ENCODE measurements around the gene LGALS7B.
"Not testable (repeated sequence)": the region's sequence is repeated elsewhere in the genome, so short reads cannot be mapped to it uniquely, and the experiment has no call there.

LGALS7B gene

DNA sequence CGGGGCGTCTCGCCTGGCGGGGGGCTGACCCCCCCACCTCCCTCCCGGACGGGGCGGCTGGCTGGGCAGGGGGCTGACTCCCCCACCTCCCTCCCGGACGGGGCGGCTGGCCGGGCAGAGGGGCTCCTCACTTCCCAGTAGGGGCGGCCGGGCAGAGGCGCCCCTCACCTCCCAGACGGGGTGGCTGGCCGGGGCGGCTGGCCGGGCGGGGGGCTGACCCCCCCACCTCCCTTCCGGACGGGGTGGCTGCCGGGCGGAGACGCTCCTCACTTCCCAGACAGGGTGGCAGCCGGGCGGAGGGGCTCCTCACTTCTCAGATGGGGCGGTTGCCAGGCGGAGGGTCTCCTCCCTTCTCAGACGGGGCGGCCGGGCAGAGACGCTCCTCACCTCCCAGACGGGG, 8.8 kb downstream of the LGALS7B start:
- DNase-seq = not testable (repeated sequence)

DNA sequence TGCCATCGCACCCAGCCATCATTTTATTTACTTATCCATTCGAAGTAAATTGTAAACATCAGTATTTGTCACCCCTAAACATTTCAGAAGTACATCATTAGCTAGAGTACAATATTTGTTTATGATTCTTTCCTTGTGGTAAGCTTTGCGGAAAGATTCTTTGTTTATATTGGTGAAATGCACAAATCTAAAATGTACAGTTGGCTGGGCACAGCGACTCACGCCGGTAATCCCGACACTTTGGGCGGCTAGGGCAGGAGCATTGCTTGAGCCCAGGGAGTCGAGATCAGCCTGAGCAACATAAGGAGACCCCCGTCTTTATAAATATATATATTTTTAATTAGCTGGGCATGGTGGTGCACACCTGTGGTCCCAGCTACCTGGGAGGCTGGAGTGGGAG, 10.1 kb downstream of the LGALS7B start:
- DNase-seq = no peak

DNA sequence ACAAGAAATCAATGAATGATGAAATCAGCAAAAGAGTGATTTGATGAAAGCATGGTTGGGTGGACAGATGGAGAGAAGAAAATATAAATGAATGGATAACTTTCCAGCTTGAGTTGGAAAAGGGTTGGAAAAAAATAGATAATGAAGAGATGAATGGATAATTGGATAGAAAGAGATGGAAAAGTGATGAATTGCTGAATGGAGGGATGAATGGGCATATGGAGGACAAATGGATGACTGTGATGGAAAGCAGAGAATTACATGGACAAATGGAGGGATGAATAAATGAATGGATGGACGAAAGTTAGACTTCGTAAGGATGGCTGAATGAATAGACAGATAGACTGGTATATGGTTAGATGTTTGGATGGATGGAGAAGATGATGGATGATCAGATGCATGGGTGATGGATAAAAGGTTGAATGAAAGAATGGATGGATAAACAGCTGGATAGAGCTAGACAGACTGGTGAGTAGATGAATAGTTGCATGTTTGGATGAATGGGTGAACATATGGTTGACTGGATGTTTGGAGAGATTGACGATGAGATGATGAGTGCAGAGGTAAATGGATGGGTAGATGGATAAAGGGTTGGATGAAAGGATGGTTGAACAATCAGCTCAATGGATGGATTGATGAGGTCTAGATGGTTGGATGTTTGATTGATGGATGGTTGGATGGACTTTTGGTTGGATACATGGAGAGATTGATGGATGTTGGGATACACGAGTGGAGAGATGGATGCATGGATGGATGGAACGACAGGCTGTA, 11.8 kb downstream of the LGALS7B start:
- DNase-seq = no peak

DNA sequence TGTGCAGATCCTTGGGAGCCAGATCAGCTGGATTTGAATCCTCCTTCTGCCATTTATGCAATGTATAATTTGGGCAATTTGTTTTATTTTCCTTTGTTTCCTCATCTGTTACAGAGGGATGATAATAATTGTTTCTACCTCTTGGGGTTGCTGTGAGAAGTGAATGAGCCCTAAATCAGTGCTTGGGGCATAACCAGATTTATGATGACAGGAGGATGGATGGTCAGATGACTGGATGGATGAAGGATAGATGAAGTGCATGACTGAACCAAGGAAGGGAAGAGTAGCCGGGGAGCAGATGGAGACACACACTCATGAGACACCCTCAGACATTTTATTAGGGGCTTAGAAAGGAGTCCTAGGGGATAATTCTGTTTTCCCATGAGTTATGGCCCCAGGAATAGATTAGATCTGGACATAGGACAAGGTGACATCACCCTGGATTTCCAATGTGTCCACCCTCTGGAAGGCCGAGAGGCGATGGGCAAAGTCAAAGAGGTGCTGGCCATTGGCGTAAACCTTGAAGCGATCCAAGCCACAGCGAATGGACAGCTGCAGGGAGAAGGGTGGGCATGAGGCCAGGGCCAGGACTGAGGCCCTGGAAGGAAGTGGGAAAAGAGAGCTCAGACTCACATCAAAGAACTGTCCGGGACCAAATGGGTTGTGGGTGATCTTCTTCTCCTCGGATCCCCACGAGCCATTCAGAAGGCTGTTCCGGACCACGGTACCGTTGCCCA, 12.5 kb downstream of the LGALS7B start:
- DNase-seq = no peak

DNA sequence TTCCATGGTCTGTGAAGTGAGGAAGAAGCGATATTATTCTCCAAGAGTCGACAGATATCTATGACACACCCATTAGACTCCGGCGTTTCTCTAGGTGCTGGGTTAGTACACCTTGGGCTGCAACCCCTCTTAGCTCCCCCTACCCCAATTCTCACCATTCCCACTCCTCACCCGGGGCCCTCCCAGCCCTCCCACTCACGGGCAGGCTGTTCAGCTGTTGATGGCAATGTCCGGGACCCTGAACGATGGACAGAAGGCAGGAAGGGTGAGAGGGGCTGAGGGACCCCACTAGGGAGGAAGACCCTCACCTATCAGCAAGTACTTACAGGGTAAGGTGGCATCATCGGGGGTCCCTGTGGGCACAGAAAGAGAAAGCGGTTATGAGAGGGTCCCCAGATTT, 14.5 kb downstream of the LGALS7B start:
- DNase-seq = no peak

DNA sequence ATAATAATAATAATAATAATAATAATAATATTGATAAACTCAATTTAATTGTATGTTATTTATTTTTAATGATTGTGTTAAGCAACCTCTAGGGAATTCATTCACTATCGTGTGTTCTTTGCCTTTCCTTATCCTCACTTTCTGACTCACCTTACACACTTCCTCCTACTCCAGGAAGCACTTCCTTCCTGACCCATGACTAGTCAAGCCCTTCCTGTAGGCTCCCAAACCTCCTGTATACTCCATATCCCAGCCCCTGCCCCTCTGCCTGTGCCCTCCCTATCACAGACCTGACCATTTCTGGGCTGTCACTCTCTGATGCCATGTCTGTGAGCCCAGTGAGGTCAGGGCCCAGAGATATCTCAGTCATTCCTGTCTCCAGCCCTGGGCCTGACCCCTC, 16.2 kb downstream of the LGALS7B start:
- no peak for DNase-seq

DNA sequence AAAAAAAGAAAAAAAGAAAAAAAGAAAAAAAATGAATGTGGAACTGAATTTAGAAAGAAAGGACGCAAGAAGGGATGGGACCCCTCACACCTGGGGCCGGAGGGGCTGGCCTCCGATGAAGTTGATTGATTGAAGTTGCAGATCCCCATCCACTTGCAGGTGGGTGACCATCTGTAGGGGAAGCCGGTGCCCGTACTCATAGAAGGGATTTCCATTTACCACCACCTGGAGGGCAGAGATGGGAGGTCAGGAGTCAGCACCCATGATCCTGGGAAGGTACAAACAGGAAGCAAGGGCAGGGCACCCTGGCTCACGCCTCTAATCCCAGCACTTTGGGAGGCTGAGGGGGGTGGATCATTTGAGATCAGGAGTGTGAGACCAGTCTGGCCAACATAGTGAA, 17.4 kb downstream of the LGALS7B start:
- no peak for DNase-seq

DNA sequence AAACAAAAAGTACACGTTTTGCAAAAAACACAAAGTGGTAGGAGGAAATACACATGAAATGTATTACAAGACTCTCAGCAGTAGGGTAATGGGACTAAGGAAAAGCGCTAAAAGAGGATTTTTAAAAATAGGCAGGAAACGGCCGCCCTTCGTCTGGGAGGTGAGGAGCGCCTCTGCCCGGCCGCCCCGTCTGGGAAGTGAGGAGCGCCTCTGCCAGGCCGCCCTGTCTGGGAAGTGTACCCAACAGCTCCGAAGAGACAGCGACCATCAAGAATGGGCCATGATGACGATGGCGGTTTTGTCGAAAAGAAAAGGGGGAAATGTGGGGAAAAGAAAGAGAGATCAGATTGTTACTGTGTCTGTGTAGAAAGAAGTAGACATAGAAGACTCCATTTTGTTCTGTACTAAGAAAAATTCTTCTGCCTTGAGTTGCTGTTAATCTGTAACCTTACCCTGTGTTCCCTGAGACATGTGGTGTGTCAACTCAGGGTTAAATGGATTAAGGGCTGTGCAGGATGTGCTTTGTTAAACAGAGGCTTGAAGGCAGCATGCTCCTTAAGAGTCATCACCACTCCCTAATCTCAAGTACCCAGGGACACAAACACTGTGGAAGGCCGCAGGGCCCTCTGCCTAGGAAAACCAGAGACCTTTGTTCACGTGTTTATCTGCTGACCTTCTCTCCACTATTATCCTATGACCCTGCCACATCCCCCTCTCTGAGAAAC, 18.5 kb downstream of the LGALS7B start:
- not testable (repeated sequence) for DNase-seq

DNA sequence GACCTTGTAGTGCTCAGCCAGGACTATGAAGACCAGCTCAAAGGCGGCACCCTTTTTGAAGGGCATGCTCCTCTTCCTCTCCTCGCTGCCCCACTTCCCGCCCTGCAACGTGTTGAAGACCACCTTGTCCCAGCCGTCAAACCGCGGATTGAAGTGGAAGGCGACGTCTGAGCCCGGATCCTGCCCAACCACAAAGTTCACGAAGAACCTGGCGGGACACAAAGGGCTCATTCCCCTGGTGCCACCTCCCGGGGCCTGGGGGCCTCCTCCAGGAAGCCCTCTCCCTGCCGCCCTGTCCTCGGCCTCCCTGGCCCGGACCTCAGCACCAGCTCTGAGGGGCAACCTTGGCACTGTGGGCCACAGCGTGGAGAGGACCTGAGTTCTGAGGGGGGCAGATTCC, 19.7 kb downstream of the LGALS7B start:
- no peak for DNase-seq

DNA sequence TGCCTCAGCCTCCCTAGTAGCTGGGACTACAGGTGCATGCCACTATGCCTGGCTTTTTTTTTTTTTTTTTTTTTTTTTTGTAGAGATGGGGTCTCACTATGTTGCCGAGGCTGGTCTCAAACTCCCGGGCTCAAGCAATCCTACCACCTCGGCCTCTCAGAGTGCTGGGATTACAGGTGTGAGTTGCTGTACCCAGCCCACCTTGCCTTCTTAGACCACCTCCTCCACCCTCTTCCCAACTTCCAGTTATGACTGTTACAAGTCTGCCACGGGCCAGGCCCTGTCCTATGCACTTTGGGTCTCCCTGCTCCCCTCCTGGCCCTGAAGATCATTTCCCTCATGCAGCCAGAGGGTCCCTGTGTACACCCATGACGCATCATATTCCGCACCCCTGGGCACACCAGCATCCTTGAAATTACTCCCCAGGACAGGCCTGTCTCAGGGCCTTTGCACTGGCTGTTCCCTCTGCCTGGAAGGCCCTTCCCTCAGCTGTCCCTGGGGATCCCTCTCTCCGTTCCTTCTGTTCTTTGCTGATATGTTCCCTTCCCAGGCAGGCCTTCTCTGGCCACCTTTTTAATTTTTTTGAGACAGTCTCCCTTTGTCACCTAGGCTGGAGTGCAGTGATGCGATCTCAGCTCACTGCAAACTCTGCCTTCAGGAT, 20.7 kb downstream of the LGALS7B start:
- no peak for DNase-seq

DNA sequence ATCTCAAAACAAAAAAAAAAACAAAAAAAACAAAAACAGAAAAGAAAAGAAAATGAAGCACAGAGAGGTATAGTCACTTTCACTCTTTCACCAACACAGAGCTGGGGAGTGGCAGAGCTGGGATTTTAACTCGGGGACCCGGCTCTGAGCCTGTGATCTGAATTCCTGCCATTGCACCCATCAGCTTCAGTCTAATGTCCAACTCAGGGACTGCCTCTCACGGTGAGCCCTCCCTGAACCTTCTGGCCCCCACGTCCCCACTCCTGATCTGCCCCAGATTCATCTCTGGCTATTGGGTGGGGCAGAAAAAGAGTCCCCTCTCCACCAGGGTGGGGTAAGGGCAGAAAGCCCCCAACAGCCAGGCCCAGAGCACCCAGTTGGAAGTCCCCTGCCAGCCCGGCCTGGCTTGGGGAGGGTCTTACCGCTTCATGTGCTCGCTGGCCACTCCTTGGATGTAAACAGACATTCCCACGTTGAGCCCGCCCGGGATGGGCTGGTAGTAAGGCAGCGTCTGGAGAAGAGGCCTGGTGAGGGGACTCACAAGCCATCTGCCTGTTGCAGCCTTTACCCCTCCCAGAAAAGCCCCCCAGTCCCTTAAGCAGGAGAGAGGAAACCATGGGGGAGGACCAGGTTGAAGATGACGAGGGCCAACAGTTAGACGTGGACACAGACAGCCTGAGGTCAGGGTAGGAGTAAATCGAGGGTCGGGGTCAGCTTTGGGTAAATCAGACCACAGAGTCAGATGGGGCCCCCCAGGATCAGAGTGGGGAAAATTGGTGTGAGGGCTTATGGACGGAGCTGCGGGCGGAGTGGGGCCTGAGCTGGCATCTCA, 23.2 kb downstream of the LGALS7B start:
- DNase-seq = no peak

DNA sequence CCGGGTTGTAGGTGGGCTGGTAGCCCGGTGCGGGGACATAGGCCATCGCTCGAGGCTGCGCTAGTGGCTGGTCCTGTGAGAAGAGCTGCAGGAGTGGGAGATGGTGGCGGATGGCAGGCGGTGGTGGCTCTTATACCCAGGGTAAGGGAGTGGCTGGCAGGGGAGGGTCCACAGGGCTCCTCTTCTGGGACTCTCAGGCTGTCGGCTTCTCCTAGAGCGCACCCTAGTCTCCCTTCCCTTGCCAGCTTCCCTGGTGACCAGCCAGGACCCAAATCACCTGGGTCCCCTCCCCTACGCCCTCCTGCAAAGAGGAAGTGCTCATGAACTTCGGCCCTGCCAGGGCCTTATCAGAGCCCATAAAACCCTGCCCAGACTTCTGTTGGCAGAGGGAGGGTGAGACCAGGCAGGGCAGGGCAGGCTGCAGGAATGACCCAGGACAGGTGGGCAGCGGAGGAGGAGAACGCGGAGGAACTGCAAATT, 23.9 kb downstream of the LGALS7B start, which contains the start of gene LGALS4:
TSS of gene LGALS4 (minus strand) at position 105 of the 480 bp plus-strand sequence. CDS start at position 46, 59 bp downstream.
- no peak for DNase-seq

DNA sequence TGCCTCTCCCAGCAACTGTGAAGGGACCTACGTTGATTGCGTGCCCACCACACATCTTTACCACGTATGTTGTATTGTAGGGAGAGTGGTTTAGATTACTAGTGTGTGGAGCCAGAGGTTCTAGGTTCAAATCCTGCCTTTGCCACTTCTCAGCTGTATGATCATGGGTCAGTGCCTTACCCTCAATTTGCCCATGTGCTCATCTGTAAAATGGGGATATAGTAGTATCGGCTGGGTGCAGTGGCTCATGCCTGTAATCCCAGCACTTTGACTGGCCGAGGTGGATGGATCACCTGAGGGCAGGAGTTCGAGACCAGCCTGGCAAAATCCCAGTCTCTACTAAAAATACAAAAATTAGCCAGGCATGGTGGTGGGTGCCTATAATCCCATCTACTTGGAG, 24.3 kb downstream of the LGALS7B start:
- DNase-seq = no peak

DNA sequence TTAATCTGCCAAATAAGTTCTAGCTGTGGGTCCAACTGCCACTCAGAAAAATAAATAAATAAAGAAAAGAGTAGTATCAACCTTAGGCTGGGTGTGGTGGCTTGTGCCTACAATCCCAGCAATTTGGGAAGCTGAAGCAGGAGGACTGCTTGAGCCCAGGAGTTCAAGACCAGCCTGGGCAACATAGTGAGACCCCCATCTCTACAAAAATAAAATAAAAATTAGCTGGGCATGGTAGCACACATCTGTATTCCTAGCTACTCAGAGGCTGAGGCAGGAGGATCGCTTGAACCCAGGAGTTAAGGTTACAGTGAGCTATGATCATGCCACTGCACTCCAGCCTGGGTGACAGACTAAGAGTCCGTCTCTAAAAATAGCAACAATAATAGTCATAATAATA, 24.9 kb downstream of the LGALS7B start:
- DNase-seq = not testable (repeated sequence)

DNA sequence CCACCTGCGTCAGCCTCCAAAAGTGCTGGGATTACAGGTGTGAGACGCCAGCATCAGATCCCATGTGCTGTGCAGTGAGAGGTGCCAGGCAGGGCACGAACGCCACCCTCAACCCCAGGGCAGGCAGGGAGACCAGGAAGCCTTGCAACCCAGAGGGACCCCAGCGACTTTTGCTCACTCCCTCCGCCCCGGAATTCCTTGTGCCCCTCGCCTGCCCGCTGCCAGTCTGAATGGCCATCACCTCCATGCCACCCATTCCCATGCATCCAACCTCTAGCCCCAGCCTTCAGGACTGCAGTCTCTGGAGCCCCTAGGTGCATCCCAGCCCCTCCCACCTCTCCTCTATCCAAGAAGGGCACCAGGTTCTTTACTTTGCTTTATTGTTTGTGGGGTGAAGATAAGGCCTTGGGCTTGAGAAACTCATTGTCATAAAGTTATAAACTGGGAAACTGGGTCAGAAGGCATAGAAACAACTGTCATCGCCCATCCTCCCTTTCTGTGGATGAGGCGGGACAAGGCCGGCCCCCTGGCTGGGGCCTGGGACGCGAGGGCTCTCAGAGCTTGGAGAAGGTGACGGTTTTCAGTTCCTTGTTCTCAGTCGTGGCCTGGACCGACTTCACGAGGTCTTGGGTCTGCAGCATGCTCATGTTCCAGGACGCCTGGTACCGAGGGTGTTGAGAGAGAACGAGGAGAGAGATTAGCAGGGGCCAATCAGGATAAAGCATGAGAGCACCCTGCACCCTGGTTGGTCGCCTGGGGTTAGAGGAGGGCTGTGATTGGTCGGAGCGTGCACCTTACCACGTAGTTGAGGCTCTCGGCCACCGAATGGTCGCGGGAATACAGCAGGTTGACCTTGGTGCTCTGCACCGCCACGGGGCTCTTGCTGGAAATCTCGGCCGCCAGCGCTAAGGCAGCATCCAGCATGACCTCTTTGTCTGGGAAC, 26.3 kb downstream of the LGALS7B start:
- no peak for DNase-seq

DNA sequence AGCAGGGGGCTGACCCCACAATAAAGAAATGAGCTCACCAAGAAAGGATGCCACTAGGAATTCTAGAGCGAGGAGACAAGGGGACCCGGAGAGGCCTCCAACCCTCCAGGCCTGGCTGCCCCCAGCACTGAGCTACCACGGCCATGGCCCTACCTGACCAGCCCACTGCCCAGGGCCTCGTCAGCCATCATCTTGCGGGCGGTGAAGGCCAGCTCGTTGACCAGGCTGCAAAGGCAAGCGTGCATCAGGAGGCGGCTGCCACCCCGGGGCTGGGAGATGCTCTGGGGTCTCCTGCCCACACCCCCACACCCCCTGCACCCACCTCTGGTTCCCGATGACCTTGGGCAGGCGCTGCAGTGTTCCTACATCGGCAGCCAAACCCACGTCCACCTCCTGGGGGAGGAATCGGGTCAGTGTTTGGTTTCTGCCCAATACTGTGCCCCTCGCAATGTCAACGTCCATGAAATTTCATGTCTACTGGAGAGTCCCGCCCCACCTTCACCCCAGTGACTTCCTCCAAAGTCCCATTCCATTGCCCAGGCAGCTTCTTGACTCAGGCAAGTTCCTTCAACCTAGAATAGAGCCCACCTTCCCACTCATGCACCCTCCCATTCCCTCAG, 27.2 kb downstream of the LGALS7B start:
- DNase-seq = no peak

DNA sequence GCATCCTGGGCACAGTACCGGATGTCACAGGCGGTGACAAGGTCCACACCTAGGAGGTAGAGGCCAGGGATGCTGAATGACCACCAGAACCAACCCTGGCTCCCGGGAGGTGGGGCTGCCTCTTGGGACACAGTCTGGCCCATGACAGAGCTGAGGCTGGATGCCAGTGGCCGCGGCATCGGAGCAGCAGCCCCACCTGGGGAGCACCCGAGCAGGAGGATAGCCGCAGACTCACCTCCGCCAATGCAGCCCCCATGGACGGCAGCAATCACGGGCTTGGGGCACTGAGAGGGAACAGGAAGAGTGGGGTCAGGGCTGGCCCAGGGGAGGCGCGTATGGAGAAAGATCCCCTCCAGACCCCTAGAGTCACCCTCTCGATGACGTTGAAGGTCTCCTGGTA, 28.1 kb downstream of the LGALS7B start:
- no peak for DNase-seq

DNA sequence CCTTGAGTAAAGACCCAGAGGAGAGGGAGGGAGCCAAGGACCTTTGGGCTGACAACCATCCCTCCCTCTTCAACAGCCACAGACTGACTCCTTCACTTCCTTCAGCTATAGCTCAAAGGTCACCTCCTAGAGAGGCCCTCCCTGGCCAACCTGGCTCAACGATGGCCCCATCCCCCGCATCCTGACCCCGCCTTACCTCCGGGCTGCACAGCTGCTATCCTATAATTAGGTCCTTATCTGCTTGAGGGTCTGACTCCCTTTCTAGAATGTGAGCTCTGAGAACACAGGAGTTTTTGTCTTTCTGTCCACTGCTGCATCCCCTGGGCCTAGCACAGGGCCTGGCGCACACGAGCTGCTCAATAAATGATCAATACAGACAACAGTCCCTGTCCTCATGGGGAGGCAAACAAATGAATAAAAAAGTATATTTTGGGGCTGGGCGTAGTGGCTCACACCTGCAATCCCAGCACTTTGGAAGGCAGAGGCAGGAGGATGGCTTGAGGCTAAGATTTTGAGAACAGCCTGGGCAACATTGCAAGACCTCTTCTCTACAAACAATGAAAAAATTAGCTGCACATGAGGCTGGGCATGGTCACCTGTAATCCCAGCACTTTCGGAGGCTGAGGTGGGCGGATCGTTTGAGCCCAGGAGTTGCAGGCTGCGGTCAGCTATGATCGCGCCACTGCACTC, 30.4 kb downstream of the LGALS7B start:
- DNase-seq = no peak

DNA sequence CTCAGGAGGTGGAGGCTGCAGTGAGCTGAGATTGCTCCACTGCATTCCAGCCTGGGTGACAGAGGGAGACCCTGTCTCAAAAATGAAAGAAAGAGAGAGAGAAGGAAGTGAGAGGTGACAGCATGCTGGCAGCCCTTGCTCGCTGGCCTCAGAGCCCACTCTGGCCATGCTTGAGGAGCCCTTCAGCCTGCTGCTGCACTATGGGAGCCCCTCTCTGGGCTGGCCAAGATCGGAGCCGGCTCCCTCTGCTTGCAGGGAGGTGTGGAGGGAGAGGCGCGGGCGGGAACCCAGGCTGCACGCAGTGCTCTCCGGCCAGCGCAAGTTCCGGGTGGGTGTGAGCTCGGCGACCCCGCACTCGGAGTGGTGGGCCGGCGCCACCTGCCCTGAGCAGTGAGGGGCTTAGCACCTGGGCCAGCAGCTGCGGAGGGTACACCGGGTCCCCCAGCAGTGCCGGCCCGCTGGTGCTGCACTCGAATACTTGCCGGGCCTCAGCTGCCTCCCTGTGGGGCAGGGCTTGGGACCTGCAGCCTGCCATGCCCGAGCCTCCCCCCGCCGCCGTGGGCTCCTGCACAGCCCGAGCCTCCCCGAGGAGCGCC, 32.3 kb downstream of the LGALS7B start:
- DNase-seq = not testable (repeated sequence)

Data from hematopoietic multipotent progenitor cell treated with erythropoietin and hydrocortisone succinate and interleukin-3 and kit ligand, for 6 days (in vitro differentiated cells).